Loucy (cell line): ENCODE results near the gene LIPF.

Experiments used
- EZH2phosphoT487 ChIP-seq: fragments of 200-600 bp; IDR thresholded peaks from 2 replicates; pipeline ENCODE4 v1.6.1; 2018; ENCODE audit warnings: antibody characterized with exemption, mild to moderate bottlenecking, moderate library complexity, borderline replicate concordance
- TF ChIP-seq, protein P1 (sequence below): fragments of 200-600 bp; sonication (generic); conservative IDR thresholded peaks from 2 replicates; pipeline ENCODE4 v1.5.1; 2014; ENCODE audit warnings: mild to moderate bottlenecking, antibody characterized with exemption, low read length

DNA sequence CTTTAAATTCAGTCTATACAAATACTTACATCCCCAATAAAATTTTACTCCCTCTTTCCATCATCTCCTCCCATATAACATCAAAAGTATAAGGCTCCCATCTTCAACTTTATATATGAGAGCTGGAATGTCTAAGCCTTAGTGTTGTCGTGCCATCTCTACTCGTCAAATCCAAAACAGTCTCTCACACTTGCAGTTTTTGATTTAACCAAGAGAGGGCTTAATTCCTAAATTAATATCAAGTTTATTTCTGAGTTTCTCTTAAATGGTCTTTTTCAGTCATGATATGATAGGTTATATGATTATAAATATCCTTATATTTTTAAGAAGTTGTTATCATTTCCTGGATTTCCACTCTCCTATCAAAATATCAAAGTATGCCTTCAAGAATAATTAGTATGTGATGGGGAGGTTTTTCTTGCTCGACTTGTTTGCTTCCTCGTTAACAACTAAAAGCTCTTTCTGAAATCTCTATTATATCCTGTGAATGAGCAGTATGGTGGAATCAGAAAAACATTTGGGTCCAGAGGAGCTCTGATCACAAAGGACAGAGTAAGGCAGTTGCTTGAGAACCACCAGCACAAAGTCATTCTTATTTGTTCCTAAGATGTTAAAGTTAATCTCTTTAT lies 29.3 kb downstream of the LIPF start:
- TF ChIP-seq, protein P1, sequence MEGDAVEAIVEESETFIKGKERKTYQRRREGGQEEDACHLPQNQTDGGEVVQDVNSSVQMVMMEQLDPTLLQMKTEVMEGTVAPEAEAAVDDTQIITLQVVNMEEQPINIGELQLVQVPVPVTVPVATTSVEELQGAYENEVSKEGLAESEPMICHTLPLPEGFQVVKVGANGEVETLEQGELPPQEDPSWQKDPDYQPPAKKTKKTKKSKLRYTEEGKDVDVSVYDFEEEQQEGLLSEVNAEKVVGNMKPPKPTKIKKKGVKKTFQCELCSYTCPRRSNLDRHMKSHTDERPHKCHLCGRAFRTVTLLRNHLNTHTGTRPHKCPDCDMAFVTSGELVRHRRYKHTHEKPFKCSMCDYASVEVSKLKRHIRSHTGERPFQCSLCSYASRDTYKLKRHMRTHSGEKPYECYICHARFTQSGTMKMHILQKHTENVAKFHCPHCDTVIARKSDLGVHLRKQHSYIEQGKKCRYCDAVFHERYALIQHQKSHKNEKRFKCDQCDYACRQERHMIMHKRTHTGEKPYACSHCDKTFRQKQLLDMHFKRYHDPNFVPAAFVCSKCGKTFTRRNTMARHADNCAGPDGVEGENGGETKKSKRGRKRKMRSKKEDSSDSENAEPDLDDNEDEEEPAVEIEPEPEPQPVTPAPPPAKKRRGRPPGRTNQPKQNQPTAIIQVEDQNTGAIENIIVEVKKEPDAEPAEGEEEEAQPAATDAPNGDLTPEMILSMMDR: peak; percentile 53
- TF ChIP-seq EZH2phosphoT487: no peak
